GM23338 (cell line): ENCODE results near the gene ACSF2. TPM values are rescaled to one million over a fixed set of nuclear protein-coding genes. Genes with fewer than 3 reads are reported as not detected.

ENCODE experiments used
- ATAC-seq: fragments of 200-7000 bp; cut with Tn5 transposase; 3 replicates; pipeline ENCODE4 v1.9.1; 2020
- DNase-seq: peaks from one replicate; pipeline ENCODE4 v3.0.0-alpha.2; 2015; ENCODE audit warnings: low spot score
- H2AFZ ChIP-seq: fragments of 200-600 bp; sonication (generic); 2 replicates; pipeline ENCODE4 v1.8.0; 2016; ENCODE audit warnings: antibody characterized with exemption, mild to moderate bottlenecking, moderate library complexity
- H3F3A ChIP-seq: fragments of 200-600 bp; sonication (generic); replicated peaks from 2 replicates; pipeline ENCODE4 v1.8.0; 2017; ENCODE audit warnings: antibody characterized with exemption, mixed run types, low read depth
- H3K27ac ChIP-seq: fragments of 200-600 bp; sonication (generic); 2 replicates; pipeline ENCODE4 v1.6.1; 2016; ENCODE audit warnings: low read depth
- H3K27me3 ChIP-seq: fragments of 200-600 bp; sonication (generic); 2 replicates; pipeline ENCODE4 v1.8.0; 2016; ENCODE audit warnings: mild to moderate bottlenecking, mixed run types, moderate library complexity; ENCODE audit not compliant: insufficient read depth
- H3K36me3 ChIP-seq: fragments of 200-600 bp; sonication (generic); 2 replicates; pipeline ENCODE4 v1.8.0; 2016; ENCODE audit warnings: mild to moderate bottlenecking; ENCODE audit not compliant: insufficient read depth
- H3K4me1 ChIP-seq: fragments of 200-600 bp; sonication (generic); 2 replicates; pipeline ENCODE4 v1.8.0; 2016; ENCODE audit warnings: mild to moderate bottlenecking, moderate library complexity; ENCODE audit not compliant: insufficient read depth
- H3K4me2 ChIP-seq: fragments of 200-600 bp; sonication (generic); 2 replicates; pipeline ENCODE4 v1.7.1; 2017; ENCODE audit warnings: mixed run types
- H3K4me3 ChIP-seq: fragments of 200-600 bp; sonication (generic); 2 replicates; pipeline ENCODE4 v1.6.1; 2016; ENCODE audit warnings: mixed run types
- H3K79me2 ChIP-seq: fragments of 200-600 bp; sonication (generic); replicated peaks from 2 replicates; pipeline ENCODE4 v1.8.0; 2017; ENCODE audit warnings: mild to moderate bottlenecking; ENCODE audit not compliant: insufficient read depth
- H3K9me2 ChIP-seq: fragments of 200-600 bp; sonication (generic); 2 replicates; pipeline ENCODE4 v1.8.0; 2017; ENCODE audit not compliant: insufficient read depth
- H4K20me1 ChIP-seq: fragments of 200-600 bp; sonication (generic); replicated peaks from 2 replicates; pipeline ENCODE4 v1.8.0; 2017; ENCODE audit warnings: mild to moderate bottlenecking; ENCODE audit not compliant: insufficient read depth
- H3K27ac Mint-ChIP-seq: 2 replicates; pipeline ENCODE4 v1.8.0; 2020; ENCODE audit warnings: inconsistent platforms, mild to moderate bottlenecking, moderate library complexity, mixed read lengths
- H3K27me3 Mint-ChIP-seq: 3 replicates; pipeline ENCODE4 v1.8.0; 2022; ENCODE audit warnings: low read depth, mild to moderate bottlenecking, moderate library complexity, mixed read lengths, inconsistent platforms; ENCODE audit not compliant: insufficient read depth, poor library complexity
- H3K36me3 Mint-ChIP-seq: 3 replicates; pipeline ENCODE4 v1.8.0; 2021; ENCODE audit warnings: low read depth, mild to moderate bottlenecking, inconsistent platforms, moderate library complexity, mixed read lengths
- H3K4me1 Mint-ChIP-seq: 3 replicates; pipeline ENCODE4 v1.8.0; 2020; ENCODE audit warnings: mild to moderate bottlenecking, inconsistent platforms, mixed read lengths
- H3K4me3 Mint-ChIP-seq: 3 replicates; pipeline ENCODE4 v1.8.0; 2021; ENCODE audit warnings: moderate library complexity, mild to moderate bottlenecking, inconsistent platforms, mixed read lengths
- H3K9me3 Mint-ChIP-seq: 3 replicates; pipeline ENCODE4 v1.8.0; 2020; ENCODE audit warnings: moderate library complexity, mild to moderate bottlenecking, inconsistent platforms, mixed read lengths
- CREB1 ChIP-seq: fragments of 250-450 bp; sonication (Bioruptor Pico); IDR thresholded peaks from 2 replicates; pipeline ENCODE4 v1.5.0; 2020; ENCODE audit warnings: low read depth, mild to moderate bottlenecking, moderate library complexity
- EZH2 ChIP-seq: fragments of 200-600 bp; sonication (generic); IDR thresholded peaks from one replicate; pipeline ENCODE4 v1.8.0; 2017; ENCODE audit warnings: antibody characterized with exemption, mild to moderate bottlenecking, low read depth; ENCODE audit not compliant: unreplicated experiment
- EZH2phosphoT487 ChIP-seq: fragments of 200-600 bp; sonication (generic); IDR thresholded peaks from one replicate; pipeline ENCODE4 v1.8.1; 2018; ENCODE audit warnings: antibody characterized with exemption; ENCODE audit not compliant: unreplicated experiment
- JUNB ChIP-seq: IDR thresholded peaks from one replicate; pipeline ENCODE4 v1.6.1; 2016; ENCODE audit warnings: antibody characterized with exemption; ENCODE audit not compliant: unreplicated experiment
- NANOG ChIP-seq: IDR thresholded peaks from 2 replicates; pipeline ENCODE4 v1.6.1; 2016; ENCODE audit warnings: antibody characterized with exemption, borderline replicate concordance
- POLR2AphosphoS5 ChIP-seq: IDR thresholded peaks from 2 replicates; pipeline ENCODE4 v1.6.1; 2016; ENCODE audit warnings: antibody characterized with exemption, low read depth
- STAT1 ChIP-seq: IDR thresholded peaks from one replicate; pipeline ENCODE4 v1.6.1; 2016; ENCODE audit warnings: antibody characterized with exemption; ENCODE audit not compliant: unreplicated experiment
- ZNF114 ChIP-seq: fragments of 250-450 bp; sonication (Bioruptor Pico); IDR thresholded peaks from 2 replicates; pipeline ENCODE4 v1.5.0; 2020; ENCODE audit warnings: mild to moderate bottlenecking, moderate library complexity
- ZNF331 ChIP-seq: fragments of 250-450 bp; sonication (Bioruptor Pico); IDR thresholded peaks from 2 replicates; pipeline ENCODE4 v1.5.0; 2020; ENCODE audit warnings: low read depth, mild to moderate bottlenecking, moderate library complexity
- polyA plus RNA-seq: library from polyadenylated mRNA; unstranded; fragments of >200 nt; fragmentation: Nextera tagmentation; extraction: Ambion mirVana; gene quantifications from 2 replicates; pipeline ENCODE4 v1.2.1, GENCODE V29; 2016
- total RNA-seq: library from RNA; depleted of rRNA; stranded (reverse); fragments of >200 nt; shearing (Covaris generic); gene quantifications from 2 replicates; pipeline ENCODE4 v1.2.3, GENCODE V29; 2014
- TF ChIP-seq, protein P1 (sequence below): IDR thresholded peaks from one replicate; pipeline ENCODE4 v1.6.1; 2018; ENCODE audit warnings: antibody characterized with exemption; ENCODE audit not compliant: unreplicated experiment
- TF ChIP-seq, protein P2 (sequence below): IDR thresholded peaks from 2 replicates; pipeline ENCODE4 v1.6.1; 2016; ENCODE audit warnings: antibody characterized with exemption
- TF ChIP-seq, protein P3 (sequence below), 2 experiments: fragments of 200-600 bp in 1 of 2; sonication (generic) in 1 of 2; conservative IDR thresholded peaks; 2 replicates each; pipeline versions ENCODE4 v1.5.1 to v1.6.1; 2016 to 2017; ENCODE audit warnings: antibody characterized with exemption in 2 of 2, low read depth in 2 of 2, mild to moderate bottlenecking in 2 of 2, moderate library complexity in 1 of 2
- TF ChIP-seq, protein P4 (sequence below): fragments of 250-450 bp; sonication (Bioruptor Pico); IDR thresholded peaks from 2 replicates; pipeline ENCODE4 v1.5.0; 2020; ENCODE audit warnings: mild to moderate bottlenecking, moderate library complexity

The ACSF2 gene
- total and polyA plus RNA-seq, 2 experiments from 2014 or later: 6.9 to 12.4 TPM

DNA sequence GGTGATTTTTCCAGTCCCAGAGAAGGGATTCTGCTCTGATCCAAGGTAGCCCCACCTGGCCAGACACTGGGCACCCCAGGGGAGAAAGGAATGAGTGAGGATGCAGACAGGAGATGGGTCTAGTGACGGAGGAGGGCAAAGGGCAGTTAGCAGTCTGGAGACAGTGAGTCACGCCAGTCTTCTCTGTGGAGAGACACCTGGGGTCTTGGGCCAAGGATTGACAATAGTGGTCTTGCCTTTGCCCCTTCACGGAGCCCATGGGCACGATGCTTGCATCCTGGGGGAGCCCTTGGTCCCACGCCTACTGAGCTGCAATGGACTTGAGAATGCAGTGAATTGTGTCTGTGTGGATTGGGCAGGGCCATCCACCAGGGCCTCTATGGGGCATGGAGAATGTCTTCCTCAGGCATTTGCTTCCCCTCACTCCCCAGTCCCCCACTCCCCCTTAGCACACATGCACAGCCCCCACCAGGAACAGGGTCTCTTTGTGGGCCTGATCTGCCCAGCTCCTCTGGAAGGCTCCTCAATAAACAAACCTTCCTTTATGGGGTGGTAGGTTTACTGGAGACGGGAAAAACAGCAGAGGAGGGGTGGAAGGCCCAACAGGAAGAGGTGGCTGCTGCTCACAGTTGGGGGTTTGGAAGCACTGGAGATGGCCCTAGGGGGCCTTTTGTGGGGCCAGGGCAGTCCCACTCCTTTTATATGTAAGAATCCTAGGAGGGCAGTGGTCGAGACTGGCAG is 41.3 kb downstream of the ACSF2 start:
- Mint-ChIP-seq H3K27ac (no peak overlapping the region), H3K36me3 (peaks cover under 1% of the 10 kb centered on the region; the same call in 1 of the 3 replicates)

More for the DNA sequence above, 41.3 kb downstream of the ACSF2 start:
- Histone ChIP-seq H3K27ac (no peak overlapping the region), H3K9me2 (no peaks in the 10 kb centered on the region), H3K4me1 (peaks cover 16% of the 10 kb centered on the region; the same call in 1 of the 2 replicates), H3K4me3 (no peak overlapping the region), H3K36me3 (no peaks in the 10 kb centered on the region), H3K79me2 (no peaks in the 10 kb centered on the region), H3K4me2 (0 out of 2 replicates have a peak overlapping the region, but pooled peaks have one; percentile 26), H4K20me1 (peaks cover 7% of the 10 kb centered on the region; the same call in 1 of the 2 replicates), H3F3A (0 out of 2 replicates have a peak, but pooled peaks cover 4% of the 10 kb centered on the region), H2AFZ (no peak overlapping the region), H3K27me3 (peaks cover 34% of the 10 kb centered on the region)
- H3K4me1 Mint-ChIP-seq: peaks cover 21% of the 10 kb centered on the region
- TF ChIP-seq, protein P1, sequence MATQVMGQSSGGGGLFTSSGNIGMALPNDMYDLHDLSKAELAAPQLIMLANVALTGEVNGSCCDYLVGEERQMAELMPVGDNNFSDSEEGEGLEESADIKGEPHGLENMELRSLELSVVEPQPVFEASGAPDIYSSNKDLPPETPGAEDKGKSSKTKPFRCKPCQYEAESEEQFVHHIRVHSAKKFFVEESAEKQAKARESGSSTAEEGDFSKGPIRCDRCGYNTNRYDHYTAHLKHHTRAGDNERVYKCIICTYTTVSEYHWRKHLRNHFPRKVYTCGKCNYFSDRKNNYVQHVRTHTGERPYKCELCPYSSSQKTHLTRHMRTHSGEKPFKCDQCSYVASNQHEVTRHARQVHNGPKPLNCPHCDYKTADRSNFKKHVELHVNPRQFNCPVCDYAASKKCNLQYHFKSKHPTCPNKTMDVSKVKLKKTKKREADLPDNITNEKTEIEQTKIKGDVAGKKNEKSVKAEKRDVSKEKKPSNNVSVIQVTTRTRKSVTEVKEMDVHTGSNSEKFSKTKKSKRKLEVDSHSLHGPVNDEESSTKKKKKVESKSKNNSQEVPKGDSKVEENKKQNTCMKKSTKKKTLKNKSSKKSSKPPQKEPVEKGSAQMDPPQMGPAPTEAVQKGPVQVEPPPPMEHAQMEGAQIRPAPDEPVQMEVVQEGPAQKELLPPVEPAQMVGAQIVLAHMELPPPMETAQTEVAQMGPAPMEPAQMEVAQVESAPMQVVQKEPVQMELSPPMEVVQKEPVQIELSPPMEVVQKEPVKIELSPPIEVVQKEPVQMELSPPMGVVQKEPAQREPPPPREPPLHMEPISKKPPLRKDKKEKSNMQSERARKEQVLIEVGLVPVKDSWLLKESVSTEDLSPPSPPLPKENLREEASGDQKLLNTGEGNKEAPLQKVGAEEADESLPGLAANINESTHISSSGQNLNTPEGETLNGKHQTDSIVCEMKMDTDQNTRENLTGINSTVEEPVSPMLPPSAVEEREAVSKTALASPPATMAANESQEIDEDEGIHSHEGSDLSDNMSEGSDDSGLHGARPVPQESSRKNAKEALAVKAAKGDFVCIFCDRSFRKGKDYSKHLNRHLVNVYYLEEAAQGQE: no peak
- TF ChIP-seq, protein P2, sequence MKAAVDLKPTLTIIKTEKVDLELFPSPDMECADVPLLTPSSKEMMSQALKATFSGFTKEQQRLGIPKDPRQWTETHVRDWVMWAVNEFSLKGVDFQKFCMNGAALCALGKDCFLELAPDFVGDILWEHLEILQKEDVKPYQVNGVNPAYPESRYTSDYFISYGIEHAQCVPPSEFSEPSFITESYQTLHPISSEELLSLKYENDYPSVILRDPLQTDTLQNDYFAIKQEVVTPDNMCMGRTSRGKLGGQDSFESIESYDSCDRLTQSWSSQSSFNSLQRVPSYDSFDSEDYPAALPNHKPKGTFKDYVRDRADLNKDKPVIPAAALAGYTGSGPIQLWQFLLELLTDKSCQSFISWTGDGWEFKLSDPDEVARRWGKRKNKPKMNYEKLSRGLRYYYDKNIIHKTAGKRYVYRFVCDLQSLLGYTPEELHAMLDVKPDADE: no peak
- TF ChIP-seq, protein P3, sequence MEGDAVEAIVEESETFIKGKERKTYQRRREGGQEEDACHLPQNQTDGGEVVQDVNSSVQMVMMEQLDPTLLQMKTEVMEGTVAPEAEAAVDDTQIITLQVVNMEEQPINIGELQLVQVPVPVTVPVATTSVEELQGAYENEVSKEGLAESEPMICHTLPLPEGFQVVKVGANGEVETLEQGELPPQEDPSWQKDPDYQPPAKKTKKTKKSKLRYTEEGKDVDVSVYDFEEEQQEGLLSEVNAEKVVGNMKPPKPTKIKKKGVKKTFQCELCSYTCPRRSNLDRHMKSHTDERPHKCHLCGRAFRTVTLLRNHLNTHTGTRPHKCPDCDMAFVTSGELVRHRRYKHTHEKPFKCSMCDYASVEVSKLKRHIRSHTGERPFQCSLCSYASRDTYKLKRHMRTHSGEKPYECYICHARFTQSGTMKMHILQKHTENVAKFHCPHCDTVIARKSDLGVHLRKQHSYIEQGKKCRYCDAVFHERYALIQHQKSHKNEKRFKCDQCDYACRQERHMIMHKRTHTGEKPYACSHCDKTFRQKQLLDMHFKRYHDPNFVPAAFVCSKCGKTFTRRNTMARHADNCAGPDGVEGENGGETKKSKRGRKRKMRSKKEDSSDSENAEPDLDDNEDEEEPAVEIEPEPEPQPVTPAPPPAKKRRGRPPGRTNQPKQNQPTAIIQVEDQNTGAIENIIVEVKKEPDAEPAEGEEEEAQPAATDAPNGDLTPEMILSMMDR (conservative IDR thresholded peaks at IDR 0.05; ENCODE audit: low read depth in 2 of 2): no peak
- TF ChIP-seq EZH2 (no peak), CREB1 (CRISPR knock-in tag) (no peak), ZNF331 (CRISPR knock-in tag) (no peak), POLR2AphosphoS5 (no peak), STAT1 (no peak), EZH2phosphoT487 (no peak), JUNB (no peak), NANOG (no peak), ZNF114 (CRISPR knock-in tag) (no peak)
- TF ChIP-seq, protein P4, sequence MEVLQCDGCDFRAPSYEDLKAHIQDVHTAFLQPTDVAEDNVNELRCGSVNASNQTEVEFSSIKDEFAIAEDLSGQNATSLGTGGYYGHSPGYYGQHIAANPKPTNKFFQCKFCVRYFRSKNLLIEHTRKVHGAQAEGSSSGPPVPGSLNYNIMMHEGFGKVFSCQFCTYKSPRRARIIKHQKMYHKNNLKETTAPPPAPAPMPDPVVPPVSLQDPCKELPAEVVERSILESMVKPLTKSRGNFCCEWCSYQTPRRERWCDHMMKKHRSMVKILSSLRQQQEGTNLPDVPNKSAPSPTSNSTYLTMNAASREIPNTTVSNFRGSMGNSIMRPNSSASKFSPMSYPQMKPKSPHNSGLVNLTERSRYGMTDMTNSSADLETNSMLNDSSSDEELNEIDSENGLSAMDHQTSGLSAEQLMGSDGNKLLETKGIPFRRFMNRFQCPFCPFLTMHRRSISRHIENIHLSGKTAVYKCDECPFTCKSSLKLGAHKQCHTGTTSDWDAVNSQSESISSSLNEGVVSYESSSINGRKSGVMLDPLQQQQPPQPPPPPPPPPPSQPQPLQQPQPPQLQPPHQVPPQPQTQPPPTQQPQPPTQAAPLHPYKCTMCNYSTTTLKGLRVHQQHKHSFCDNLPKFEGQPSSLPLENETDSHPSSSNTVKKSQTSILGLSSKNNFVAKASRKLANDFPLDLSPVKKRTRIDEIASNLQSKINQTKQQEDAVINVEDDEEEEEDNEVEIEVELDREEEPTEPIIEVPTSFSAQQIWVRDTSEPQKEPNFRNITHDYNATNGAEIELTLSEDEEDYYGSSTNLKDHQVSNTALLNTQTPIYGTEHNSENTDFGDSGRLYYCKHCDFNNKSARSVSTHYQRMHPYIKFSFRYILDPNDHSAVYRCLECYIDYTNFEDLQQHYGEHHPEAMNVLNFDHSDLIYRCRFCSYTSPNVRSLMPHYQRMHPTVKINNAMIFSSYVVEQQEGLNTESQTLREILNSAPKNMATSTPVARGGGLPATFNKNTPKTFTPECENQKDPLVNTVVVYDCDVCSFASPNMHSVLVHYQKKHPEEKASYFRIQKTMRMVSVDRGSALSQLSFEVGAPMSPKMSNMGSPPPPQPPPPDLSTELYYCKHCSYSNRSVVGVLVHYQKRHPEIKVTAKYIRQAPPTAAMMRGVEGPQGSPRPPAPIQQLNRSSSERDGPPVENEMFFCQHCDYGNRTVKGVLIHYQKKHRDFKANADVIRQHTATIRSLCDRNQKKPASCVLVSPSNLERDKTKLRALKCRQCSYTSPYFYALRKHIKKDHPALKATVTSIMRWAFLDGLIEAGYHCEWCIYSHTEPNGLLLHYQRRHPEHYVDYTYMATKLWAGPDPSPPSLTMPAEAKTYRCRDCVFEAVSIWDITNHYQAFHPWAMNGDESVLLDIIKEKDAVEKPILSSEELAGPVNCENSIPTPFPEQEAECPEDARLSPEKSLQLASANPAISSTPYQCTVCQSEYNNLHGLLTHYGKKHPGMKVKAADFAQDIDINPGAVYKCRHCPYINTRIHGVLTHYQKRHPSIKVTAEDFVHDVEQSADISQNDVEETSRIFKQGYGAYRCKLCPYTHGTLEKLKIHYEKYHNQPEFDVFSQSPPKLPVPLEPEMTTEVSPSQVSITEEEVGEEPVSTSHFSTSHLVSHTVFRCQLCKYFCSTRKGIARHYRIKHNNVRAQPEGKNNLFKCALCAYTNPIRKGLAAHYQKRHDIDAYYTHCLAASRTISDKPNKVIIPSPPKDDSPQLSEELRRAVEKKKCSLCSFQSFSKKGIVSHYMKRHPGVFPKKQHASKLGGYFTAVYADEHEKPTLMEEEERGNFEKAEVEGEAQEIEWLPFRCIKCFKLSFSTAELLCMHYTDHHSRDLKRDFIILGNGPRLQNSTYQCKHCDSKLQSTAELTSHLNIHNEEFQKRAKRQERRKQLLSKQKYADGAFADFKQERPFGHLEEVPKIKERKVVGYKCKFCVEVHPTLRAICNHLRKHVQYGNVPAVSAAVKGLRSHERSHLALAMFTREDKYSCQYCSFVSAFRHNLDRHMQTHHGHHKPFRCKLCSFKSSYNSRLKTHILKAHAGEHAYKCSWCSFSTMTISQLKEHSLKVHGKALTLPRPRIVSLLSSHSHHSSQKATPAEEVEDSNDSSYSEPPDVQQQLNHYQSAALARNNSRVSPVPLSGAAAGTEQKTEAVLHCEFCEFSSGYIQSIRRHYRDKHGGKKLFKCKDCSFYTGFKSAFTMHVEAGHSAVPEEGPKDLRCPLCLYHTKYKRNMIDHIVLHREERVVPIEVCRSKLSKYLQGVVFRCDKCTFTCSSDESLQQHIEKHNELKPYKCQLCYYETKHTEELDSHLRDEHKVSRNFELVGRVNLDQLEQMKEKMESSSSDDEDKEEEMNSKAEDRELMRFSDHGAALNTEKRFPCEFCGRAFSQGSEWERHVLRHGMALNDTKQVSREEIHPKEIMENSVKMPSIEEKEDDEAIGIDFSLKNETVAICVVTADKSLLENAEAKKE (CRISPR knock-in tag): no peak
- H3K4me3 Mint-ChIP-seq: peak overlapping the region; percentile 54; the same call in 2 of the 3 replicates
- no peaks in the 10 kb centered on the region; the same call in 2 of the 3 replicates for H3K9me3 Mint-ChIP-seq
- ATAC-seq (no peak), DNase-seq (no peak)
- peaks cover 33% of the 10 kb centered on the region for H3K27me3 Mint-ChIP-seq
